Measurements from ENCODE around the gene HLA-DOB. TPM values are rescaled to one million over a fixed set of nuclear protein-coding genes. Genes with fewer than 3 reads are reported as not detected.
"Not testable (repeated sequence)": the region's sequence is repeated elsewhere in the genome, so short reads cannot be mapped to it uniquely, and the experiment has no call there.

HLA-DOB gene
- total RNA-seq, 1 experiment from 2014 or later = 0.10 TPM

GRCh38 chr6:32807020-32807580 lies 9.7 kb downstream of the HLA-DOB start:
- peak; percentile 73 to 76 for DNase-seq

GRCh38 chr6:32805404-32805803 lies 11.4 kb downstream of the HLA-DOB start:
- H3K27me3 ChIP-seq; H3K9me3 ChIP-seq (replicated peaks); DNase-seq; H3K27ac ChIP-seq; H3K36me3 ChIP-seq; H3K4me3 ChIP-seq: not testable (repeated sequence)
- peaks cover 10% of the 10 kb centered on the region for H3K4me1 ChIP-seq

More at GRCh38 chr6:32807020-32807580, 9.7 kb downstream of the HLA-DOB start:
- H3K4me3 ChIP-seq = no peak overlapping the region
- no peak overlapping the region for H3K27ac ChIP-seq
- H3K9me3 ChIP-seq (replicated peaks) = no peaks in the 10 kb centered on the region
- H3K36me3 ChIP-seq = no peaks in the 10 kb centered on the region
- peaks cover 10% of the 10 kb centered on the region for H3K4me1 ChIP-seq
- H3K27me3 ChIP-seq = no peaks in the 10 kb centered on the region; the same call in 1 of the 2 replicates

GRCh38 chr6:32803416-32803815 lies 13.4 kb downstream of the HLA-DOB start:
- no peak overlapping the region for H3K4me3 ChIP-seq
- peaks cover 10% of the 10 kb centered on the region for H3K4me1 ChIP-seq
- peaks cover 3% of the 10 kb centered on the region for H3K27me3 ChIP-seq
- H3K9me3 ChIP-seq (replicated peaks) = no peaks in the 10 kb centered on the region; the same call in 1 of the 2 replicates
- H3K27ac ChIP-seq = no peak overlapping the region
- H3K36me3 ChIP-seq = no peaks in the 10 kb centered on the region
- DNase-seq = no peak

GRCh38 chr6:32799740-32800139 lies 17.1 kb downstream of the HLA-DOB start:
- Histone ChIP-seq H3K9me3 (replicated peaks) (no peaks in the 10 kb centered on the region; the same call in 1 of the 2 replicates), H3K4me3 (no peak overlapping the region), H3K27ac (no peak overlapping the region), H3K4me1 (no peaks in the 10 kb centered on the region), H3K36me3 (no peaks in the 10 kb centered on the region), H3K27me3 (peaks cover 3% of the 10 kb centered on the region)
- no peak for DNase-seq

GRCh38 chr6:32799168-32799567 lies 17.6 kb downstream of the HLA-DOB start:
- no peak overlapping the region for H3K4me3 ChIP-seq
- H3K36me3 ChIP-seq = no peaks in the 10 kb centered on the region
- peaks cover 3% of the 10 kb centered on the region for H3K27me3 ChIP-seq

GRCh38 chr6:32796848-32797776 lies 19.7 kb downstream of the HLA-DOB start:
- Histone ChIP-seq H3K4me1 (no peaks in the 10 kb centered on the region), H3K27me3 (peaks cover 12% of the 10 kb centered on the region), H3K4me3 (peak overlapping the region; percentile 21; the same call in 1 of the 2 replicates), H3K27ac (no peak overlapping the region), H3K36me3 (no peaks in the 10 kb centered on the region), H3K9me3 (replicated peaks) (no peaks in the 10 kb centered on the region; the same call in 1 of the 2 replicates)
- peak; percentile 61 to 81 for DNase-seq

More at GRCh38 chr6:32799168-32799567, 17.6 kb downstream of the HLA-DOB start:
- no peak for DNase-seq
- Histone ChIP-seq H3K27ac (no peak overlapping the region), H3K4me1 (no peaks in the 10 kb centered on the region), H3K9me3 (replicated peaks) (no peaks in the 10 kb centered on the region; the same call in 1 of the 2 replicates)

- Histone ChIP-seq H3K36me3 (no peaks in the 10 kb centered on the region), H3K4me3 (no peak overlapping the region), H3K27ac (no peak overlapping the region), H3K9me3 (replicated peaks) (no peaks in the 10 kb centered on the region; the same call in 1 of the 2 replicates), H3K4me1 (no peaks in the 10 kb centered on the region), H3K27me3 (peaks cover 15% of the 10 kb centered on the region)
- no peak for DNase-seq
These were observed 22.3 kb downstream of the HLA-DOB start for GRCh38 chr6:32794510-32794909.

GRCh38 chr6:32792901-32793435 lies 23.8 kb downstream of the HLA-DOB start:
- DNase-seq = no peak

GRCh38 chr6:32790306-32790705 lies 26.5 kb downstream of the HLA-DOB start:
- Histone ChIP-seq H3K4me3 (no peak overlapping the region), H3K9me3 (replicated peaks) (no peaks in the 10 kb centered on the region), H3K27ac (no peak overlapping the region), H3K36me3 (no peaks in the 10 kb centered on the region), H3K4me1 (no peaks in the 10 kb centered on the region), H3K27me3 (peaks cover 15% of the 10 kb centered on the region)
- peak in 1 of 2 experiments; percentile 28 for DNase-seq

More at GRCh38 chr6:32792901-32793435, 23.8 kb downstream of the HLA-DOB start:
- Histone ChIP-seq H3K4me3 (no peak overlapping the region), H3K36me3 (no peaks in the 10 kb centered on the region), H3K9me3 (replicated peaks) (no peaks in the 10 kb centered on the region), H3K4me1 (no peaks in the 10 kb centered on the region), H3K27me3 (peaks cover 15% of the 10 kb centered on the region), H3K27ac (no peak overlapping the region)

GRCh38 chr6:32785781-32786533 lies 30.8 kb downstream of the HLA-DOB start:
- Histone ChIP-seq H3K27me3 (no peaks in the 10 kb centered on the region), H3K27ac (no peak overlapping the region), H3K9me3 (replicated peaks) (no peaks in the 10 kb centered on the region), H3K4me1 (no peaks in the 10 kb centered on the region), H3K36me3 (no peaks in the 10 kb centered on the region), H3K4me3 (no peak overlapping the region)
- peak; percentile 47 to 78 for DNase-seq

- H3K9me3 ChIP-seq (replicated peaks); H3K27me3 ChIP-seq: not testable (repeated sequence)
These were observed 33.9 kb downstream of the HLA-DOB start for GRCh38 chr6:32782923-32783322.

GRCh38 chr6:32779036-32779435 lies 37.8 kb downstream of the HLA-DOB start:
- Histone ChIP-seq H3K36me3 (no peaks in the 10 kb centered on the region), H3K27me3 (peaks cover 10% of the 10 kb centered on the region; the same call in 1 of the 2 replicates), H3K9me3 (replicated peaks) (no peaks in the 10 kb centered on the region), H3K4me3 (no peak overlapping the region), H3K27ac (no peak overlapping the region), H3K4me1 (no peaks in the 10 kb centered on the region)
- DNase-seq = no peak

More at GRCh38 chr6:32782923-32783322, 33.9 kb downstream of the HLA-DOB start:
- not testable (repeated sequence) for H3K4me1 ChIP-seq, H3K36me3 ChIP-seq, DNase-seq, H3K27ac ChIP-seq, H3K4me3 ChIP-seq

- Histone ChIP-seq H3K27ac (no peak overlapping the region), H3K4me3 (no peak overlapping the region), H3K36me3 (no peaks in the 10 kb centered on the region), H3K27me3 (peaks cover 12% of the 10 kb centered on the region; the same call in 1 of the 2 replicates), H3K9me3 (replicated peaks) (no peaks in the 10 kb centered on the region), H3K4me1 (no peaks in the 10 kb centered on the region)
- DNase-seq = no peak
These were observed 41.7 kb downstream of the HLA-DOB start for GRCh38 chr6:32775071-32775470.

GRCh38 chr6:32774426-32774825 lies 42.4 kb downstream of the HLA-DOB start:
- DNase-seq = no peak
- H3K27me3 ChIP-seq = peaks cover 12% of the 10 kb centered on the region; the same call in 1 of the 2 replicates
- no peak overlapping the region for H3K4me3 ChIP-seq
- H3K9me3 ChIP-seq (replicated peaks) = no peaks in the 10 kb centered on the region
- H3K27ac ChIP-seq = no peak overlapping the region
- H3K4me1 ChIP-seq = no peaks in the 10 kb centered on the region
- H3K36me3 ChIP-seq = no peaks in the 10 kb centered on the region

All from SJCRH30 (cell line).